AG04450 (cell line): ENCODE measurements around the gene TP53I11. TPM values are rescaled to one million over a fixed set of nuclear protein-coding genes. Genes with fewer than 3 reads are reported as not detected.

ENCODE experiments used
- CTCF ChIA-PET: fragments of 300-600, 350-600 bp; formaldehyde crosslinking; extraction: SDS; loops from one replicate; lab custom pipeline; 2022; ENCODE audit warnings: antibody characterized with exemption, inconsistent platforms; lab: Charles Lee
- POLR2A ChIA-PET: fragments of 350-600 bp; formaldehyde crosslinking; extraction: SDS; loops from one replicate; lab custom pipeline; 2021; ENCODE audit warnings: antibody characterized with exemption, inconsistent platforms; lab: Yijun Ruan, JAX
- DNase-seq: peaks from one replicate; pipeline ENCODE4 v3.0.0-alpha.2; 2011; ENCODE audit warnings: low read depth, low spot score
- H3K27ac ChIP-seq: one replicate; pipeline ENCODE4 v1.5.1; 2012; ENCODE audit warnings: low read depth, low read length, control low read depth
- H3K27me3 ChIP-seq: one replicate; pipeline ENCODE4 v1.6.0; 2012; ENCODE audit warnings: low read length; ENCODE audit not compliant: control insufficient read depth, insufficient read depth
- H3K4me3 ChIP-seq: 2 replicates; pipeline ENCODE4 v1.5.1; 2011; ENCODE audit warnings: mild to moderate bottlenecking, low read depth, low read length, control low read depth
- H3K9me3 ChIP-seq: 2 replicates; pipeline ENCODE4 v1.5.1; 2012; ENCODE audit warnings: low read length; ENCODE audit not compliant: control insufficient read depth, insufficient read depth
- CTCF ChIP-seq: IDR thresholded peaks from 2 replicates; pipeline ENCODE4 v1.5.1; 2011; ENCODE audit warnings: low read depth, low read length, control low read depth, inconsistent platforms
- polyA plus RNA-seq: library from polyadenylated mRNA; depleted of rRNA; stranded (reverse); fragments of >200 nt; gene quantifications from 2 replicates; pipeline ENCODE4 v1.2.3, GENCODE V29; 2011

TP53I11 gene
- polyA plus RNA-seq, 1 experiment = 6.3 TPM

- H3K27me3 ChIP-seq = peaks cover 31% of the 10 kb centered on the region
- H3K4me3 ChIP-seq = no peak overlapping the region
- POLR2A ChIA-PET = no interaction called here
- no peak for DNase-seq
- H3K27ac ChIP-seq = no peak overlapping the region
- TF ChIP-seq CTCF = no peak
- H3K9me3 ChIP-seq = no peaks in the 10 kb centered on the region
- CTCF ChIA-PET = no interaction called here
Measured at GRCh38 chr11:44993971-44994704, 43.5 kb upstream of the TP53I11 start.

GRCh38 chr11:44992774-44993173, 42.1 kb upstream of the TP53I11 start:
- CTCF ChIA-PET = no interaction called here
- POLR2A ChIA-PET = no interaction called here
- Histone ChIP-seq H3K27ac (no peak overlapping the region), H3K9me3 (no peaks in the 10 kb centered on the region), H3K4me3 (no peak overlapping the region), H3K27me3 (peaks cover 41% of the 10 kb centered on the region)
- no peak for DNase-seq
- no peak for TF ChIP-seq CTCF

GRCh38 chr11:44992181-44992582, 41.5 kb upstream of the TP53I11 start:
- TF ChIP-seq CTCF = no peak
- POLR2A ChIA-PET = no interaction called here
- DNase-seq = no peak

GRCh38 chr11:44990665-44991064, 40.0 kb upstream of the TP53I11 start:
- Histone ChIP-seq H3K27me3 (peaks cover 46% of the 10 kb centered on the region), H3K27ac (no peak overlapping the region), H3K4me3 (no peak overlapping the region), H3K9me3 (no peaks in the 10 kb centered on the region)
- ChIA-PET POLR2A (no interaction called here), CTCF (no interaction called here)
- no peak for DNase-seq
- TF ChIP-seq CTCF = no peak

More at GRCh38 chr11:44992181-44992582, 41.5 kb upstream of the TP53I11 start:
- Histone ChIP-seq H3K4me3 (no peak overlapping the region), H3K27me3 (peaks cover 41% of the 10 kb centered on the region), H3K9me3 (no peaks in the 10 kb centered on the region), H3K27ac (no peak overlapping the region)
- CTCF ChIA-PET = no interaction called here

- Histone ChIP-seq H3K9me3 (no peaks in the 10 kb centered on the region), H3K27ac (no peak overlapping the region), H3K27me3 (peaks cover 46% of the 10 kb centered on the region), H3K4me3 (no peak overlapping the region)
- ChIA-PET POLR2A (no interaction called here), CTCF (no interaction called here)
- TF ChIP-seq CTCF = no peak
- DNase-seq = no peak
Measured at GRCh38 chr11:44989831-44990566, 39.3 kb upstream of the TP53I11 start.
